Small intestine (tissue), 7 donors: ENCODE results near the gene AACS. TPM values are rescaled to one million over a fixed set of nuclear protein-coding genes. Genes with fewer than 3 reads are reported as not detected.

Experiments
- DNase-seq, 2 donors: peaks; one replicate each; pipeline versions ENCODE4 v3.0.0 to v3.0.0-alpha.2; 2013
- FAIRE-seq: peaks from 2 replicates; lab custom pipeline; 2012; peaks lifted over from hg19 to GRCh38; lab: Jason Lieb, UNC
- H3K27ac ChIP-seq, 3 donors: one replicate each; pipeline ENCODE4 v1.5.1; 2013; ENCODE audit warnings: low read length in 2 of 3, mild to moderate bottlenecking in 2 of 3, control low read depth in 1 of 3, inconsistent platforms in 1 of 3, low read depth in 1 of 3, moderate library complexity in 1 of 3
- H3K27me3 ChIP-seq, 3 donors: one replicate each; pipeline ENCODE4 v1.6.1; 2013; ENCODE audit warnings: low read length in 3 of 3, inconsistent platforms in 1 of 3; ENCODE audit not compliant: control insufficient read depth in 3 of 3, insufficient read depth in 3 of 3
- H3K36me3 ChIP-seq, 3 donors: one replicate each; pipeline ENCODE4 v1.6.1; 2013; ENCODE audit warnings: low read length in 3 of 3, inconsistent platforms in 1 of 3, low read depth in 1 of 3, mild to moderate bottlenecking in 1 of 3, moderate library complexity in 1 of 3; ENCODE audit not compliant: control insufficient read depth in 3 of 3, insufficient read depth in 2 of 3
- H3K4me1 ChIP-seq, 3 donors: one replicate each; pipeline ENCODE4 v1.6.1; 2013; ENCODE audit warnings: low read length in 2 of 3, inconsistent platforms in 1 of 3, low read depth in 1 of 3, mild to moderate bottlenecking in 1 of 3, moderate library complexity in 1 of 3; ENCODE audit not compliant: control insufficient read depth in 3 of 3, insufficient read depth in 2 of 3
- H3K4me3 ChIP-seq, 3 donors: one replicate each; pipeline ENCODE4 v1.5.1; 2013; ENCODE audit warnings: low read length in 3 of 3, control low read depth in 1 of 3, inconsistent platforms in 1 of 3, low read depth in 1 of 3, mild to moderate bottlenecking in 1 of 3, moderate library complexity in 1 of 3
- H3K9me3 ChIP-seq, 2 donors: one replicate each; pipeline ENCODE4 v1.6.1; 2013; ENCODE audit warnings: low read depth in 1 of 2, low read length in 1 of 2; ENCODE audit not compliant: control insufficient read depth in 2 of 2, insufficient read depth in 1 of 2
- WGBS, 3 donors: extraction: QIAGEN DNeasy Blood & Tissue Kit; methylation state at CpG; one replicate each; pipeline ENCODE4 v1.1.7; 2013; 5-methylcytosine and 5-hydroxymethylcytosine counted together
- polyA plus RNA-seq, 4 donors: library from polyadenylated mRNA; stranded (reverse) in 3 of 4; unstranded in 1 of 4; fragments of 200-250 nt in 3 of 4; fragments of 120-200 nt in 1 of 4; gene quantifications; one replicate each; pipeline versions ENCODE4 v1.2.1 to v1.2.3, GENCODE V29; 2013
- donor health status: healthy with polysubstance abuse.
- donor health status: control.
- donor health status: control.
- donor health status: Bipolar disorder and iron deficiency.
- donor health status: healthy.

AACS gene
- polyA plus RNA-seq, 4 donors, result 15.8 to 35.9 (median 22.4) TPM

DNA sequence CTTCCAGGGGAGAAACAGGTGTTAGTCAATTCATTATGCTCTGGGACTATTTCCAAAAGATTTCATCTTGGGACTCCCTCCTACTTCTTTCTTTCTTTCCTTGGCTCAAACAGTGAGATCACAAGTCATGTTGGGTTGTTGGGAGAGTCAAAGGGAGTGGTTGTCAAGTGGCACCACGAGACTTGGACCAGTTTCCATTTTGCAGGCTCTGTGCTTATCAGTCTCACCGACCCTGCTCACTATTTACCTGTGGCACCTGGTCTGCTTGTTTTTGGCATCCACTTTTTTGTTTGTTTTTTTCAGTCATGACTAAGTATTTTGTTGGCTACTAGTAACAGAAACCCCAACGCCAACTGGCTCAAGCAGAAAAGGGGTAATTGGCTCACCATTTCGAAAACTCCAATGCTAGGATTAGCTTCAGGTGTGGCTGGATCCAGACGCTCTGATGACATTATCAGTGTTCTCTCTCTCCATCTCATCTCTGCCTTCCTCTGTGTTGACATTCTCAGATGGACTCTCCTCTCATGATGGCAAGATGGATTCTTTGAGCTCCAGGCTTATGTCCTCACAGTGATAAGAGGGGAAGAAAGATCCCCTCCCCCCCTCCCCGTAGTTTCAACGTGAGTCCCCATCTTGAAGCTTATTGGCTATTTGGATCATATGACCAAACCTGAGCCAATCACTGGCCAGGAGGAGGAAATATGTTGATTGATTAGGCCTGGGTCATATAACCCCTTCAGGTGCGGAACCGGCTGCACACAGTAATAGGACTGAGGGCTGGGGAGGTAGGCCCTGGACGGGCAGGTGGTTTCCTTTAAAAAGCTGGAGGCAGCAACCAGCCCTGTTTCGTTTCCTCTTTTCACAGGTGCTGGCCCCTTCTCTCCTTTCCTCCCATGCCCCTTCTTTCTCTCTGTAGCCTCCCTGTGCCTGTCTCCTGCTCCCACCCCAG is 84.2 kb downstream of the AACS start:
- H3K4me1 ChIP-seq, result no peaks in the 10 kb centered on the region
- FAIRE-seq, result no peak
- H3K27me3 ChIP-seq, result no peaks in the 10 kb centered on the region
- no peak for DNase-seq
- no peak overlapping the region for H3K4me3 ChIP-seq
- H3K36me3 ChIP-seq, result no peaks in the 10 kb centered on the region
- WGBS, 3 donors, result 65 to 71% (median 68%) methylated on average over 11 of the region's 11 CpGs
- peaks cover 0 to 4% of the 10 kb centered on the region in 2 donors for H3K9me3 ChIP-seq
- no peak overlapping the region for H3K27ac ChIP-seq

DNA sequence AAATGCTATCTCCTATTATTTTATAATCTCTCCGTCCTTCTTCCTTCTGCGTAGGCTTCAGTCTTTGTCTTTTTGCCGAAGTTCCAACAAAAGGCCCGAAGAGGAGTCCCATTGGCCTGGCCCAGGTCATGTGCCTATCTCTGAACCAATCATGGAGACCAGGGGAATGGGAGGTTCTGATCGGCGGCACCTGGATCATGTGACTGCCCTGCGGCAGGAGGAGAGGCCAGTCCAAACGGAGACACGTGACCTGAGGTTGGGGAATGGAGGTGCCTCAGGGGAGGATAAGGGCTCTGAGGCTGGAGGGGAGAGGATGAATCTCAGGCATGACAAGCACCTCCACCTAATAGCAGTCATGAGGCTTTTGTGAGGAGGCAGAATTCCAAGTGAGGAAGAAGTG is 86.0 kb downstream of the AACS start:
- Histone ChIP-seq H3K27me3 (no peaks in the 10 kb centered on the region), H3K4me1 (no peaks in the 10 kb centered on the region), H3K9me3 (no peaks in the 10 kb centered on the region), H3K36me3 (no peaks in the 10 kb centered on the region), H3K4me3 (no peak overlapping the region), H3K27ac (no peak overlapping the region)
- FAIRE-seq (no peak), DNase-seq (no peak)
- WGBS, 3 donors, result 84 to 95% (median 94%) methylated on average over 9 of the region's 9 CpGs

DNA sequence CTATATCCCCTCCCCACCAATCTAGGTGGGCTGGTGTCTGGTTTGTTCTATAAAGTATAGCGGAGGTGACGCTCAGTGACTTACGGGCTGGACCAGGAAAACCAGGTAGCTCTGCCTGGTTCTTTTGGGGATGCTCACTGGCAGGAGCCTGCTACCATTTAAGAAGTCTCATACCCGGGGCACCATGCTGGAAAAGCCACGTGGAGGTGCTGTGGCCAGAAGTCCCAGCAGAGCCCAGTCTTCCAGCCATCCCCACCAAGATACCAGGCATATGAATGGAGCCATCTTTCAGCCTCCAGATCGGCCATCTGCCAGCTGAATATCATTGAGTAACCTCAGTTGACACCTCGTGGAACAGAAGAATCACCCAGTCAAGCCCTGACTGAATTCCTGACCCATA is 87.2 kb downstream of the AACS start:
- no peaks in the 10 kb centered on the region for H3K4me1 ChIP-seq
- peaks cover 0 to 3% of the 10 kb centered on the region in 2 donors for H3K9me3 ChIP-seq
- no peaks in the 10 kb centered on the region for H3K36me3 ChIP-seq
- no peak overlapping the region for H3K27ac ChIP-seq
- DNase-seq (no peak), FAIRE-seq (no peak)
- 74 to 82% (median 76%) methylated on average over 7 of the region's 7 CpGs for WGBS, 3 donors
- no peak overlapping the region for H3K4me3 ChIP-seq
- no peaks in the 10 kb centered on the region for H3K27me3 ChIP-seq

DNA sequence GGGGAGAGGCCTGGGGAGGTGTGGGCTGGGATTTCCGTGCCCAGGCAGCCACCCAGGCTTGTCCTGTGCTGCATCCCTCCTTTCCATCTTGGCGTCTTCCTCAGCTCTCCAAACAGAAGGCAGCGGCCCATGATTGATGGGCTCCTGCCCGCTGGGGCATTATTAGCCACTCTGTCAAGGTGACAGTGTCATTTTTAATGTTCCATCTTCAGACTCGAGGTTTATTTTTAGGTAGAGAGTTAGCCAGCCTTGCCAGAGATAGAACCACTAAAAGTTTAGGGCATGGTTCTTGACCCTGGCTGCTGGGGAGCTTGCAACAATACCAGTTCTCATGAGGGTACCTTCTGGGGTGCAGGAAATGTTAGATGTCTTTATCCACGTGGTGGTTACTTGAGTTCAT is 90.1 kb downstream of the AACS start:
- FAIRE-seq, result no peak
- Histone ChIP-seq H3K36me3 (no peaks in the 10 kb centered on the region), H3K9me3 (peaks cover 0 to 7% of the 10 kb centered on the region in 2 donors), H3K27me3 (no peaks in the 10 kb centered on the region), H3K4me3 (no peak overlapping the region), H3K4me1 (peaks cover 0 to 1% (median 0%) of the 10 kb centered on the region in 3 donors), H3K27ac (no peak overlapping the region)
- WGBS, 3 donors, result 61 to 66% (median 63%) methylated on average over 6 of the region's 6 CpGs
- no peak for DNase-seq

GRCh38 chr12:125157177-125157576 is 91.9 kb downstream of the AACS start:
- Histone ChIP-seq H3K27ac (no peak overlapping the region), H3K4me1 (peaks cover 0 to 7% (median 0%) of the 10 kb centered on the region in 3 donors), H3K9me3 (peaks cover 0 to 13% of the 10 kb centered on the region in 2 donors), H3K4me3 (no peak overlapping the region), H3K27me3 (no peaks in the 10 kb centered on the region), H3K36me3 (no peaks in the 10 kb centered on the region)
- WGBS, 3 donors, result 88 to 92% (median 91%) methylated on average over 3 of the region's 3 CpGs
- DNase-seq, result no peak
- no peak for FAIRE-seq

DNA sequence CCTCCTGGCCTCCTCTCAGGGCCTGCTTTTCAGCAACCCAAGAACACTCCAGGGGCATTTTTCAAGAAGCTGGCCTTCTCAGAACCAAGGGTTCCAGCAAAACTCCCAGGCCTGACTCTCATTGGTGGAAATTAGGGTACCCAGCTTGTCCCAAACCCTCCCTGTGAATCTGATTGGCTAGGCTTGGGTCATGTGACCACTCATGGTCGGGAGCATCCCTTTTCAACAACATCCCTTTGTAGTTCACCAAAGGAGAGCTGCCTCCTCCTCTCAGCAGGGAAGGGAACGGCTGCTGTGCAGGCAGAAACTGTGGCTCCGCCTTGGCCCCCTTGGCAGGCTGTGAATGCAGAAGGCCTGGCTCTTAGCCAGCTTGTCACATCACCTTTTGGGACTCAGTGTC is 94.5 kb downstream of the AACS start:
- H3K27me3 ChIP-seq, result no peaks in the 10 kb centered on the region
- H3K4me3 ChIP-seq, result no peak overlapping the region
- H3K9me3 ChIP-seq, result peaks cover 0 to 13% of the 10 kb centered on the region in 2 donors
- 59 to 65% (median 60%) methylated on average over 3 of the region's 3 CpGs for WGBS, 3 donors
- H3K27ac ChIP-seq, result no peak overlapping the region
- DNase-seq (no peak), FAIRE-seq (no peak)
- H3K36me3 ChIP-seq, result no peaks in the 10 kb centered on the region
- peaks cover 0 to 7% (median 0%) of the 10 kb centered on the region in 3 donors for H3K4me1 ChIP-seq

- peak overlapping the region in 1 of 3 donors; percentile 50 for H3K27ac ChIP-seq
- no peaks in the 10 kb centered on the region for H3K36me3 ChIP-seq
- H3K9me3 ChIP-seq, result peaks cover 0 to 13% of the 10 kb centered on the region in 2 donors
- WGBS, 3 donors, result 80 to 84% (median 83%) methylated on average over 9 of the region's 9 CpGs
- DNase-seq, result no peak
- peaks cover 0 to 7% (median 0%) of the 10 kb centered on the region in 3 donors for H3K4me1 ChIP-seq
- no peak for FAIRE-seq
- no peaks in the 10 kb centered on the region for H3K27me3 ChIP-seq
- no peak overlapping the region for H3K4me3 ChIP-seq
Observed at GRCh38 chr12:125160281-125160955, 95.2 kb downstream of the AACS start.

GRCh38 chr12:125161712-125162022 is 96.4 kb downstream of the AACS start:
- Histone ChIP-seq H3K9me3 (peaks cover 0 to 18% of the 10 kb centered on the region in 2 donors), H3K4me1 (peaks cover 0 to 7% (median 0%) of the 10 kb centered on the region in 3 donors), H3K36me3 (no peaks in the 10 kb centered on the region), H3K27me3 (no peaks in the 10 kb centered on the region), H3K27ac (peak overlapping the region in 1 of 3 donors; percentile 67), H3K4me3 (no peak overlapping the region)
- DNase-seq (no peak), FAIRE-seq (no peak)
- WGBS, 3 donors, result 30 to 52% (median 43%) methylated on average over 2 of the region's 2 CpGs
